Activated CD8-positive, alpha-beta memory T cell treated with anti-CD3 and anti-CD28 coated beads, Interleukin-2, amount 50 U/mL, for 48 hours (primary cell): ENCODE measurements around the gene C1orf216.
"Not testable (repeated sequence)": the region's sequence is repeated elsewhere in the genome, so short reads cannot be mapped to it uniquely, and the experiment has no call there.

Experiments used
- DNase-seq: peaks from one replicate; pipeline ENCODE4 v3.0.0-alpha.2; 2020

Gene C1orf216

DNA sequence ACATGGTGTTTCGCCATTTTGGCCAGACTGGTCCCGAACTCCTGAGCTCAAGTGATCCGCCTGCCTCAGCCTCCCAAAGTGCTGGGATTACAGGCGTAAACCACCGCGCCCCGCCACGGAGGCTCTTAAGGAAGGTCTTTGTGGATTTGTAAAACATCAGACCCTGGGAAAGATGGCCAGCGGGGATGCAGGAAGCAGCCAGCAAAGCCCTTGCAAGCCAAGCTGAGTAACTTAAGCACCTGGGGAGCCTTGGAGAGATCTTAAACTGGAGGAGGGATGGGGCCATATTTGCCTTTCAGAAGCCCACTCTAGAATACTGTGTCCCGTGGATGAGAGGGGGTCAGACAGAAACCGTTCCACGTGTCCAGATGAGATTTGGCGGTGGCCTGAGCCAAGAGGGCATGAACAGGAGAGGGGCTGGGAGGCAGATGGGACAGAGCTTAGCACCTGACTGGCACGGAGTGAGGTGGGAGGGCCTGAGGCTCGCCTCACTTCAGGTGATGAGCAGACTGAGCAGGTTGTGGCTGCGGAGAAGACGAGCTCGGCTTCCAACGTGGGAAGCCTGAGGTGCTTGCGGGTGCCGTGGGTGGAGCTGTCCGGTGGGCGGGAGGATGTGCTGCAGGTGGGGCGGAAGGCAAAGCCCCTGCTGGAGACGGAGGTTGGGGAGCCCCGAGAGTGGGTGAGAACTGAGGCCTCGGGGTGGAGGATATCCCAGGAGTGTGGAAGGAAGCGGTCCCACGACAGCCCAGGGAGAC is 11.7 kb downstream of the C1orf216 start:
- peak; percentile 56 for DNase-seq

DNA sequence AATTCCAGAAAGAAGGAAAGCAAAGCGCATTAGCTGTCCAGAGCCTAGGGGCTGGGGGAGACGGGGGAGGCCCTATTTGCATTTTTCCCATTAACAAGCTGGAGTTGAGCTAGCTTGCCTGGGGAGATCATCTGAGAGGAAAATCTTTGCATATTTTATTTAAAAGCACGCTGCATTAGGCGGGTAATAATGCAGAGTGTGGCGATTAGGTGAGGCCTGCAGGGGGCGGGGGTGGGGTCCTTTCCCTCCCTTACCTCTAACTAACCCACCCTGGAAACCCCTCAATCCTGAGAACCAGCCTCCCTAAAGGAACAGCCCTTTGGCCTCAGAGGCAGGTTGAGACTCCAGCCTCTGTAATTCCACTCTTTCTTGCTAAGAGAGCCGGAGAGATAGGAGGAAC is 16.2 kb downstream of the C1orf216 start:
- no peak for DNase-seq

DNA sequence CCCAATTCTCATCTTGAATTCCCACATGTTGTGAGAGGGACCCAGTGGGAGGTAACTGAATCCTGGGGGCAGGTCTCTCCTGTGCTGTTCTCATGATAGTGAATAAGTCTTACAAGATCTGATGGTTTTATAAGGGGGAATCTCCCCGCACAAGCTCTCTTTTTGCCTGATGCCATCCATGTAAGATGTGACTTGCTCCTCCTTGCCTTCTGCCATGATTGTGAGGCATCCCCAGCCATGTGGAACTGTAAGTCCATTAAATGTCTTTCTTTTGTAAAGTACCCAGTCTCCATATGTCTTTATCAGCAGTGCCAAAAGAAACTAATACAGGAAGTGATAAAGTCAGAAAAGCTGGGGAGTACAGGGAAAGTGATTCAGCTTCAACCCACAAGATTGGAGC is 19.5 kb downstream of the C1orf216 start:
- DNase-seq: not testable (repeated sequence)

DNA sequence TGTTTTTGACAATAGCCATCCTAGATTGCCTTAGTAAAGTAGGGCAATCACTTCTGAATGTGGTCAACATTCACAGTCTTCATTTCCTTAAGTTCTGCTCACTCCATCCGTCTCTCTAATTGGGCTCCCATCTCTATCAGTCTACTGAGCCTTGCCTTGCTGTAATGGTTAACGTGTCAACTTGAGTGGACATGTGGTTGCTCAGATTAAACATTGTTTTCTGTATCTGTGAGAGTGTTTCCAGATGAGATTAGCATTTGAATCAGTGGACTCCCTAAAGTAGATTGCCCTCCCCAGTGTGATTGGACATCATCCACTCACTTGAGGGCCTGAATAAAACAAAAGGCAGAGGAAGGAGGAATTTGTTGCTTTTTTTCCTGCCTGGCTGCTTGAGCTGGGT is 26.4 kb downstream of the C1orf216 start:
- no peak for DNase-seq

DNA sequence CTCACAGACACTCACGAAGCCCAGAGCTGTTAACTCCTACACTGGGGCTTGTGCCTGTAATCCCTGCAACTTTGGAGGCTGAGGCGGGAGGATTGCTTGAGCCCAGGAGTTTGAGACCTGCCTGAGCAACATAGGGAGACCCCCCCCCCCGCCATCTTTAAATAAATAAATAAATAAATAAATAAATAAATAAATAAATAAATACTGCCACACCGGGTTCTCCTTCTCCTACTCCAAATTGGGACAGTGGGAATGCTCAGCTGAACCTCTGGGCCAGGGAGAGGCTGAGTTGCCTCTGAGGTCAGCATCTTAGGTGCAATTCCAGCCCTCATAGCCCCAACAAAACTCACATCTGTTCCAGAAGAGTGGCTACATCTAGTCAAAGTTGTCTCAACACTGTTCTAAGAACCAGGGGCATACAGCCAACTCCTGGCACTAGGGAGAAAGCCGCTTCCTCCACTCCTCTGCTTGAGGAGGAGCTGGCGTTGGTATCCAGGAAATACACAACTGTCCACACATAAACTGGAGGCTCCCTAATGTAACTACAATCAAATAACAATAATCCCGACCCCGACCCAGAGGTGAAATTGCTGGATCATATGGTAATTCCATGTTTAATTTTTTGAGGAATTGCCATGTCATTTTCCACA is 27.0 kb downstream of the C1orf216 start:
- no peak for DNase-seq

DNA sequence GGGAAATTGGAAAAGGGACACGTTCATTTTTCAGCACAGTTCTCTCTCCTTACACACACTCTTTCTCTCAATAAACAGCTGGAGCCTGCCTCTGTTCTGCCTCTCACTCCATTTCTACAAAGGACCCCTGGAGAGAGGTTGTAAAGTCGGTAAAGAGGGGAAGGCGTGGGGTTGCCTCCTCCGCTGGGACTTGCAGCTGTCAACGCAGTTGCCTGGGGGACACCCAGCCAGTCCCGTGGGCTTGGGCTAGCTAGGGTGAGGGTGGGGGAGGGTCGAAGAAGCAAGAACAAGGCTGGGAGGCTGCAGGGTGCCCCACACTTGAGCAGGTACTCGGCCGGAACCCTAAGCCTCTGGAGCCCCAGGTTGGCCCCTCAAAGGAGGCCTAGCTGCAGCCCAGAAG is 27.6 kb downstream of the C1orf216 start:
- no peak for DNase-seq

DNA sequence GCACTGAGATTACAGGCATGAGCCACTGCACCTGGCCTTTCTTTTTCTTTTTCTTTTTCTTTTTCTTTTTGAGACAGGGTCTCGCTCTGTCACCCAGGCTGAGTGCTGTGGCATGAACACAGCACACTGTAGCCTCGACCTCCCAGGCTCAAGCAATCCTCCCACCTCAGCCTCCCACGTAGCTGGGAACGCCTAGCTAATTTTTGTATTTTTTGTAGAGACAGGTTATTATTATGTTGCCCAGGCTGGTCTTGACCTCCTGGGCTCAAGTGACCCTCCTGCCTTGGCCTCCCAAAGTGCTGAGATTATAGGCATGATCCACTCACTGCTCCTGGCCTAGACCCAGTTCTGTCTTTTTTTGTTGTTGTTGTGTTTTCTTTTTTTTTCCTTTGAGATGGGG is 28.6 kb downstream of the C1orf216 start:
- DNase-seq: not testable (repeated sequence)

DNA sequence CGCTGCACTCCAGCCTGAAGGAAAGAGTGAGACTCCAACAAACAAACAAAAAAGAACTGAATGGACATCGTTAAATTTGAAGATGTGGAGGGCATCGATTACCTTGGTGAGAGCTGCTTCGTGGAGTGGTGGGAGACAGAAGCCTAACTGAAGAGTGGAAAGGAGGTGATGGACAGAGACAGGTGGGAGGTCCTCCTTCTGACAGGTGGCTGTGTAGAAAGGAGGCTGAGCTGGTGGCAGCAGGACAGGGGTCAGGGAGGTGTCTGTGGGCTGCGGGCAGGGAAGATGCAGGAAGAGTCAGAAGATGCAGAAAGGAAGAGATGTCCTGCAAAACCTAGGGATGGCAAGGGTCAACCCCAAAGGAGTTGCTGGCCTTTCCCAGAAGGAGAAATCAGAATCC is 30.5 kb downstream of the C1orf216 start:
- DNase-seq: no peak

DNA sequence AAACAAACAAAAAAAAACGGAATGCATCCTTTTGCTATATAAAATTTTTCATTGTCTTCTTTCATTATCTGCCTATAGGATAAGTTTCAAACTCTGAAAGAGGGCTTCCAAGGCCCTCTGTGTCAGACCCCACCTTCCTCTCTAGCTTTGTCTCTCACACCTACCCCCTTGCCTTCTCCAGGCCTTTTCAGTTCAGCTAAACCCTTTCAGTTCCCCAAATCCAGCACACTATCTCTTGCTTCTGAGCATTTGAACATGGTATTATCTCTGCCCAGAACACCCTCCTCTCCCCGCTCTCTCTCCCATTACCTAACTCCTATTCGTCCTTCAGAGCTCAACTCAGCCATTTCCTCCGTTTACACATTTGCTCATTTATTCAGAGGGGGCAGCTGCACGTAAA is 35.7 kb downstream of the C1orf216 start:
- DNase-seq: no peak

DNA sequence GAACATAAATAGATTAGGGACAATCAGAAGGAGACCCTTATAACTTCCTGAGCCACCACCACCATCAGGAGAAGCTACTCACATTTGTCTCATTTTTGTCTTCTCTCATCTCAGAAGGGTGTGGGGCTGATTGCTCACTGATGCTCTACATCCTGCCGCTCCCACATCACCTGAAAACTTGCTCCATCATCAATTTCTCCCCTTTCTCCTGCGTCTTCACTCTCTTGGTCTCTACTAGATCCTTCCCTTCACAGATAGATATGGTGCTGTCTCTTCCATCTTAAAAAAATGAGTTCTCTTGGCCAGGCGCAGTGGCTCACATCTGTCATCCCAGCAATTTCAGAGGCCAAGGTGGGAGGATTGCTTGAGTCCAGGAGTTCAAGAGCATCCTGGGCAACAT is 38.4 kb downstream of the C1orf216 start:
- no peak for DNase-seq

DNA sequence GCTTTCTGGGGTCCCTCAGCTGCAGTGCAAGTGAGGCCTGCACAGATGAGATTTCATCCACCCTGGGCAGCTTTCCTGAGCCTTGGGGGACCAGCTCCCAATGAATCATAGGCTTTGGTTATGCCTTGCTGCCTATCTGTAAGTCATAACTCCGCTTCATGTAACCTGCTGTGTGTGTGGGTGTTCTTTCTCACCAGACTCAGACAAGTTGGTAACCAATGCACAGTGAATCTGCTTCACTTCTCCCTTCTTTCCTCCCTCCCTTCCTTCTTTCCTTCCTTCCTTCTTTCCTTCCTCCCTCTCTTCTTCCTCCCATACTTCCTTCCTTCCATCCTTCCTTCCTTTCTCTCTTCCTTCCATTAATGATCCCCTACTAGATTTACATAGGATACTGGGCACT is 42.9 kb downstream of the C1orf216 start:
- DNase-seq: no peak

DNA sequence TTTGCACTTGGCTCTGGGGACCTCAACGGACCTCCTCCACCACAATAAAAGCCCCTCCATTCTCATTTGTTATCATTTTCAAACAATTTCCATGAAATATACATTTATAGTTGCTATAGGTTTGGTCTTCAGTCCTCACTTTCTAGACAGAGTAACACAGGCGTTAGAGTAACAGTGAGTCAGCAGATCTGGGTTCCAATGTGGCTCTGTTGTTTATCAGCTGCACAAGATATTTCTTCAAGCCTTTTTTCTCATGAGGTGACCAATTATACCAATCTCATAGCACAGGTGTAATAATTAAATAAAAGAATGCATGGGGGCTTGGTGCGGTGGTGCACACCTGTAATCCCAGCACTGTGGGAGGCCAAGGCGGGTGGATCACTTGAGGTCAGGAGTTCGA is 44.6 kb downstream of the C1orf216 start:
- no peak for DNase-seq

DNA sequence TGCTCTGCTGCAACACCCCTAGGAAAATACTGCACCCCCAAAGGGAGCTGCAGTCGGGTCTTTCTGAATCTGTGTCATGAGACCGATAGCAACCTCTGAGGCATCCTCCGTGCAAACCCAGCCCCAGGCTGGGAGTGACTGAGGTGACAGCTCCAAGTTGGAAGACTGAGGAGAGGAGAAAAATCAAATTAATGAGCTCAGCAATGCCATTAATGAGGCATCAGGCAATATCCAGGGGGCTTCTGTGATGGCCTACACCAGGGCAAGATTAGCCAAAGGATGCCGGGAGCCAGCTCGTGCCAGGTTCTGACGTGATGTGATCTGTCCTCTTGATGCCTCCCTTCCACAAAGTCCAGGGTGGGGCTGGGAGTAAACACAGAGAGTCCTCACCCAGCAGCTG is 46.6 kb downstream of the C1orf216 start:
- no peak for DNase-seq

DNA sequence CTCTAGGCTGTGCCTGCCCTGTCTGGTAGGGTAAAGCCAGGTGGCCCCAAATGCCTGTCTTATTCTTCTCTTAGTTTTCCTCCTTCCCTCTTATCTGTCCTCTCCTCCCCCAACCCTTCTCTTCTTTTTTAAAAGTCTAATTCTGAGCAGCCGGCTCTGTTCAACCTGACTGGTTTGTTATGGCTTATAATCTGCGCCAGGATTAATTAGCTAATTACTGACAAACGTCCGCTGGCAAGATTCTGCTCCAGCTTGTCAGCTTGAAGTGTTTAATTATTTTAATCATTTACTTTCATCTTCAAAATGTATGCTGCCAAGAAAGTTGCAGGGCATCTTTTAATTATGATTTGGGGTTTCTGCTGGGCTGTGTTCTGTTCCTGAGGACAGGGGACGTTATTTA is 50.2 kb downstream of the C1orf216 start:
- DNase-seq: no peak

DNA sequence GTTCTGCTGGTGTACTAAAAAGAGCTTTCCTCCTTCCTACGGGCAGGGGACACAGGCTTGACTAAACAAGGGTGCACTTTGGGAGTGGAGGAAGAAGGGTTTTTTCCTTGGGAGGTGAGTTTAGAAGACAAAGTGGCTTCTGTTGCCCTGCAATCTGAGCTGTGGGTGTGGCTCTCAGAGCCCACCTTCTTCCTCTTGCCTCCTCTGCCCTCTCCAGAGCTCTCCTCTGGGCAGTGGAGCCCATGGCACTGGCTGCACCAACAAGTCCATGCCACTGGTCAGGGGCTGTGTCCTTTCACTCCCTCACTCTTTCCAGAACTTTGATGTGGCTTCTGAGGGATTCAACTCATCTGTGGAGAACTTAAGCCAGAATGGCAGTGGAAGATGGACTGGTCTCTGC is 51.8 kb downstream of the C1orf216 start:
- no peak for DNase-seq

DNA sequence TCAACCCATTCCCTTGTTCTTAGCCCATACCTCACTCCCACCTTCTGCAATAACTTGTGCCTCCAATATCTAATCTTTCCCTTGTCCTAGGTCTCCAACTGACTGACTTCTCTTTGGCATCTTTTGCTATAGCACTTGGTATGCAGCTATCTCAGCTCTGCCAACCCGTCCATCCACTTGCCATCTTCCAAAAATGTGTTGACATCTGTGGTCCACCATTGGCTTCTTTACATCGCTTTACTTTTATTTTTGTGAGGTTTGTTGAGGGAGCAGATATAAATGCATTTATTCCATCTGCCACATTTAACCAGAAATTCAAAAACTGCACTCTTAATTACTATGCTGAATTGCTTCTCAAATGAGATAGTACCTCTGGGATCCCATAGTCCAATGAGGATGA is 52.5 kb downstream of the C1orf216 start:
- DNase-seq: no peak
